ENCODE results near the gene STK24.

STK24 gene

DNA sequence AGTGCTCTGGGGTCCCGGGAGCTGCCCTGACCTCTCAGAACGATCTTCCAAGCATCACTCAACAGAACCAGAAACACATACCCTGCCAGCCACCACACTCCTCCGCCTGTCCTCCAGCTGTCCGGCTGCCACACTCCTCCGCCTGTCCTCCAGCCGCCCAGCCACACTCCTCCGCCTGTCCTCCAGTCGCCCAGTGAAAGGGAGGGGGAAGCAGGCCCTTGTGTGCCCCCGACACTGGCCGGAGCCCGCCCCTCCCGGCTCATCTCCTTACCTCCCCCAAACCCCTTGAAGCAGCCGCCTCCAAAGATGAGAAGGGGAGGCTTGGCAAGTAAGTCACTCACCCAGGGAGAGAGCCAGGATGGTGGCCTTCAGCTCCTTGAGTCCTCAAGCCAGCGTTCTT is 40.2 kb downstream of the STK24 start:
- Histone ChIP-seq H3K27ac (no peak overlapping the region), H3K9me3 (ENCODE audit: severe bottlenecking) (no peaks in the 10 kb centered on the region), H3K36me3 (peaks cover 13% of the 10 kb centered on the region), H3K27me3 (ENCODE audit: insufficient read depth, low read depth, severe bottlenecking) (no peaks in the 10 kb centered on the region), H3K4me3 (ENCODE audit: low read depth, low read length) (no peak overlapping the region)
- no peak for DNase-seq
- TF ChIP-seq, protein P1, sequence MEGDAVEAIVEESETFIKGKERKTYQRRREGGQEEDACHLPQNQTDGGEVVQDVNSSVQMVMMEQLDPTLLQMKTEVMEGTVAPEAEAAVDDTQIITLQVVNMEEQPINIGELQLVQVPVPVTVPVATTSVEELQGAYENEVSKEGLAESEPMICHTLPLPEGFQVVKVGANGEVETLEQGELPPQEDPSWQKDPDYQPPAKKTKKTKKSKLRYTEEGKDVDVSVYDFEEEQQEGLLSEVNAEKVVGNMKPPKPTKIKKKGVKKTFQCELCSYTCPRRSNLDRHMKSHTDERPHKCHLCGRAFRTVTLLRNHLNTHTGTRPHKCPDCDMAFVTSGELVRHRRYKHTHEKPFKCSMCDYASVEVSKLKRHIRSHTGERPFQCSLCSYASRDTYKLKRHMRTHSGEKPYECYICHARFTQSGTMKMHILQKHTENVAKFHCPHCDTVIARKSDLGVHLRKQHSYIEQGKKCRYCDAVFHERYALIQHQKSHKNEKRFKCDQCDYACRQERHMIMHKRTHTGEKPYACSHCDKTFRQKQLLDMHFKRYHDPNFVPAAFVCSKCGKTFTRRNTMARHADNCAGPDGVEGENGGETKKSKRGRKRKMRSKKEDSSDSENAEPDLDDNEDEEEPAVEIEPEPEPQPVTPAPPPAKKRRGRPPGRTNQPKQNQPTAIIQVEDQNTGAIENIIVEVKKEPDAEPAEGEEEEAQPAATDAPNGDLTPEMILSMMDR (IDR thresholded peaks at IDR 0.05; ENCODE audit: low read depth, low read length): no peak

DNA sequence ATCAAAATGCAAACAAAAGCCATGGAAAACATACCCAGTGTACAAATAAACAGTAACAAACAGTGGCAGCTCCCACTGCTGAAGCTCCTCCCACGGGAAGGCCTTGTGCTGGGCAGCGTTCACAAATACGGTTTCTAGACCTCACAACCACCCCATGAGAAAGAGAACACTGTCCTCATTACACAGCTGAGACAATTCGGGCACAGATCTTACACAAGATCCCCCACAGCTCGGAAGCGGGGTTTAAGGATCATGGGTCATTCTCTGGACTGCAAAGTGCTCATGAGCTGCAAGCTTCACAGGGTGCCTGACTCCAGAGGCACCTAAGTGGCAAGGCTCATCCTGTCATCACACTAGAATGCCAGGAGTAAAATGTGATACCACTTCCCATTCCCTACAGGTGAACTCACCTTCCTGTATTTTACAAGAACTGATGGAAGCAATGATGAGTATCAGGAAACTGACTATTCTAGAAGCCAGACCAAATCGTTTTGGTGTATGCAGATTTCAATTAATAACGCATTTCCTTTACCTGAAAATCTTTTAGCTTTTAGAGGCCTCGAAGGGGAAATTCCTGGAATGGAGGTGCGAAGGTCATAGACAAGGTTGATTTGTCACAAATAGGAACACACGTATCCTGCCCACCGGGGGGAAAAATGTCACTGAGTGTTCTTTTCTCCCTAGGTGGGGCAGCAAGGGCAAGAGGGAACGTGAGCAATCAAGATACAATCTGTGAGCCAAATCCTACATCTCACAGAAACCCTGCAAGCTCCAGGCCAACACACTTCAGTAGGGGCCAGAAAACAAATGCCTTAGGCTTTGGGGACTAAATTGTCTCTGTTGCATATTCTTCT is 41.2 kb downstream of the STK24 start:
- Histone ChIP-seq H3K4me3 (ENCODE audit: low read depth, low read length) (no peak overlapping the region), H3K9me3 (ENCODE audit: severe bottlenecking) (no peaks in the 10 kb centered on the region)
- no peak for DNase-seq

DNA sequence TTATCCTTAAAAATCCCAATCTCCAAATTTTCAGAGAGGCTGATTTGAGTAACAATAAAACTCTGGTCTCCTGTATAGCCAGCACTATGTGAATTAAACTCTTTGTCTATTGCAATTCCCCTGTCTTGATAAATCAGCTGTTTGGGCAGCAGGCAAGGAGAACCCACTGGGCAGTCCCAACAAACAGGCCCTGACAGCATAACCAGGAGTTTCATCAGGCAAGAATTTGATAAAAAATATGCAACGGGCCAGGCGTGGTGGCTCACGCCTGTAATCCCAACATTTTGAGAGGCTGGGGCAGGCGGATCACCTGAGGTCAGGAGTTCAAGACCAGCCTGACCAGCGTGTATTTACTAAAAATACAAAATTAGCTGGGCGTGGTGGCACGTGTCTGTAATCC is 42.1 kb downstream of the STK24 start:
- Histone ChIP-seq H3K36me3 (peaks cover 13% of the 10 kb centered on the region), H3K4me3 (ENCODE audit: low read depth, low read length) (no peak overlapping the region), H3K9me3 (ENCODE audit: severe bottlenecking) (no peaks in the 10 kb centered on the region), H3K27ac (no peak overlapping the region), H3K27me3 (ENCODE audit: insufficient read depth, low read depth, severe bottlenecking) (no peaks in the 10 kb centered on the region)
- DNase-seq: no peak
- TF ChIP-seq, protein P1 (IDR thresholded peaks at IDR 0.05; ENCODE audit: low read depth, low read length): no peak

More for the DNA sequence above, 41.2 kb downstream of the STK24 start:
- TF ChIP-seq, protein P1 (IDR thresholded peaks at IDR 0.05; ENCODE audit: low read depth, low read length): no peak
- H3K36me3 ChIP-seq: peaks cover 13% of the 10 kb centered on the region
- no peaks in the 10 kb centered on the region for H3K27me3 ChIP-seq (ENCODE audit: insufficient read depth, low read depth, severe bottlenecking)
- no peak overlapping the region for H3K27ac ChIP-seq

DNA sequence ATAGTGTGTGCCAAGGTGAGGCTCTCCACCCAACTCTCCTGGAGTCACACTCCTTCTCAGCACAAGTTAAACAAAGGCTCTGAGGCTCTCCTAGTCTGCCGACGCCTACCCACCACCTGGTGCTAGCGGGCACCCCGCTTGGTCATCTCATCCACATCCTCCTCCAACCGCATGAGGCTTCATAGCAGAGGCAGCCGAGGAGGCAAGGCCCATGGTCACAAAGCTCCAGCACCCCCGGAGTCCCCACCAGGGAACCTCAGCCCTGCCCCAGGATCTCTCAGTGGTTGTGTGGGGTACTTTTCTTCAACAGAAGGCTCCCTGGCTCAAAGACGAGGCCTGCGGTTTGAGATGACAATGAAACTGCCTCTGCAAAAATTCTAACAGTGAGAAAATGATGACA is 43.0 kb downstream of the STK24 start:
- peaks cover 10% of the 10 kb centered on the region for H3K36me3 ChIP-seq
- no peaks in the 10 kb centered on the region for H3K27me3 ChIP-seq (ENCODE audit: insufficient read depth, low read depth, severe bottlenecking)
- DNase-seq: no peak
- no peak overlapping the region for H3K27ac ChIP-seq
- H3K4me3 ChIP-seq (ENCODE audit: low read depth, low read length): no peak overlapping the region
- no peaks in the 10 kb centered on the region for H3K9me3 ChIP-seq (ENCODE audit: severe bottlenecking)
- TF ChIP-seq, protein P1 (IDR thresholded peaks at IDR 0.05; ENCODE audit: low read depth, low read length): no peak

DNA sequence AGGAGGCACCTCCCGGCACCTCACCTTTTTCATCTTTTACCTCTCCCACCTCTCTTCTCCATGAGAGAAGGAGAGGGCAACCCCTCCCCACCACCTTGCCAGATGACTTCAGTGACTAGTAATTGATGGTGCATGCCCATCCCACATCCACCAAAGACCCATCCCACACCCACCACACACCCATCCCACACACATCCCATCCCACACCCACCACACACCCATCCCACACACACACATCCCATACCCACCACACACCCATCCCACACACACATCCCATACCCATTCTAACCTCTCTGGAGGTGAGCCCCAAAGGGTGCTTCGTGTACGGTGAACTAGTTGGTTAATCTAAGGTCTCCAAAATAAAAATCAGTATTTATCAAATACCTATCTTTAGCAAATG is 44.7 kb downstream of the STK24 start:
- Histone ChIP-seq H3K27me3 (ENCODE audit: insufficient read depth, low read depth, severe bottlenecking) (no peaks in the 10 kb centered on the region), H3K9me3 (ENCODE audit: severe bottlenecking) (no peaks in the 10 kb centered on the region), H3K27ac (no peak overlapping the region), H3K36me3 (peaks cover 6% of the 10 kb centered on the region), H3K4me3 (ENCODE audit: low read depth, low read length) (no peak overlapping the region)
- TF ChIP-seq, protein P1 (IDR thresholded peaks at IDR 0.05; ENCODE audit: low read depth, low read length): no peak
- no peak for DNase-seq
